SH-SY5Y (cell line): ENCODE results near the gene IFI27L2.

ENCODE experiments used
- GATA2 ChIP-seq: IDR thresholded peaks from 2 replicates; pipeline ENCODE4 v1.6.1; 2011; ENCODE audit warnings: mild to moderate bottlenecking, low read depth, low read length
- GATA3 ChIP-seq: IDR thresholded peaks from 2 replicates; pipeline ENCODE4 v1.6.1; 2011; ENCODE audit warnings: low read depth, mild to moderate bottlenecking, low read length, moderate library complexity

DNA sequence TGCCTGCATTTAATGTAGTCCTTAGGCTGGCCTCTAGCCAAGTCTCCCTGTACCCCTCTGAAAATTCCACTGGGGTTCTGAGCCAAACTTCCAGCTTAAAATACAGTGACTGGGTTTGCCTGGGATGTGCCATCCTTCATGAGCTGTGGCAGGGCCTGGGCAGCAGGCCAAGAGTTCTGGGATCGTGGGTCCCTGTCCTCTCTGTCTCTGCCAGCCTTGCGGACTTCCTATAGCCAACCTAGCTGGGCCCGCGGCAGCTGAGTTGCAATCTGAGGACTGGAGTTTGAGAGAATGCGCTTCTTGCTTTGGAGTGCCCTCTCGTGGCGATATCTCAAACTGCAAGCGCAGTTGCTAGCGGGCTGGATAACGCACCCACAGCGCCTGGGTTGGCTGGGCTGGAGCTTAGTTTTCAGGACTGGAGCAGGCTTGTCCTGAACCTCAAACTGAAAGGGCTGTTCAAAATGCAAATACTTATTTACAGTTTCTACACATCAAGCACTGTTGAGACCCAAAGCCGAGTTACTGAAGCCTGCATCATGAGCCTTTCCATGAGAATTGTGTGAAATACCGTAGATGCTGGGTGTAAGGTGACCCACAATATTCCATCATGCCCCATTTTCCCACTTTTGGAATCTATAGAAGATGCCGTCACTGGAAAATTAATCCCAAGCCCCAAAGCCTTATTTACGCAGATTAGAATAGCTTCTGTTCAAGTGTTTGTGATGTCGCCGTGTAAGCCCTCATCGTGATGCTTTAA is 7.3 kb upstream of the IFI27L2 start:
- no peak for TF ChIP-seq GATA2
- no peak for TF ChIP-seq GATA3
